ENCODE measurements around the gene SULT4A1.

DNA sequence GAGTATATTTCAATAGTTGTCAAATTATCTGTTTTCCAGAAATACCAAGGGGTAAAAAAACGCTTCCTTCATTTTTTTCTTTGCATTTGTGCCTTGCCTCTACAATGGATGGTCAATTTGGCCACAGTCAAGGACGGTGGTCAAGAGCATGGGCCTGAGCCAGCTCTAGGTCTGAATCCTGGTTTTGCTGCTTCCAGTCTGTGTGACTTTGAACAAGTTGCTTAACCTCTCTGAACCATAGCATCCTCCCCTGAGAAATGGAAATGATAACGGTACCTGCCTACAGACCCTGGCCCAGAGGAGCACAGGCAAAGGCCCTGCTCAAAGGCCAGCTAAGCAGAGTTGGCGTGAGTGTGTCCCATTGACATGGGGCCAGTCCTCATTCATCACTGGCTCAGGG, 26.4 kb upstream of the SULT4A1 start:
- TF ChIP-seq CTCF (IDR thresholded peaks at IDR 0.05) (no peak), POLR2A (IDR thresholded peaks at IDR 0.05) (no peak)

Data from thyroid gland (tissue), 4 donors.